ENCODE measurements around the gene SLC25A22. TPM values are rescaled to one million over a fixed set of nuclear protein-coding genes. Genes with fewer than 3 reads are reported as not detected.

Gene SLC25A22
- total and polyA plus RNA-seq, 9 of the 15 experiments (the other 6 are each of a cell fraction or from before 2014, with no cell fraction given) = 0.41 to 55.4 (median 11.4) TPM

DNA sequence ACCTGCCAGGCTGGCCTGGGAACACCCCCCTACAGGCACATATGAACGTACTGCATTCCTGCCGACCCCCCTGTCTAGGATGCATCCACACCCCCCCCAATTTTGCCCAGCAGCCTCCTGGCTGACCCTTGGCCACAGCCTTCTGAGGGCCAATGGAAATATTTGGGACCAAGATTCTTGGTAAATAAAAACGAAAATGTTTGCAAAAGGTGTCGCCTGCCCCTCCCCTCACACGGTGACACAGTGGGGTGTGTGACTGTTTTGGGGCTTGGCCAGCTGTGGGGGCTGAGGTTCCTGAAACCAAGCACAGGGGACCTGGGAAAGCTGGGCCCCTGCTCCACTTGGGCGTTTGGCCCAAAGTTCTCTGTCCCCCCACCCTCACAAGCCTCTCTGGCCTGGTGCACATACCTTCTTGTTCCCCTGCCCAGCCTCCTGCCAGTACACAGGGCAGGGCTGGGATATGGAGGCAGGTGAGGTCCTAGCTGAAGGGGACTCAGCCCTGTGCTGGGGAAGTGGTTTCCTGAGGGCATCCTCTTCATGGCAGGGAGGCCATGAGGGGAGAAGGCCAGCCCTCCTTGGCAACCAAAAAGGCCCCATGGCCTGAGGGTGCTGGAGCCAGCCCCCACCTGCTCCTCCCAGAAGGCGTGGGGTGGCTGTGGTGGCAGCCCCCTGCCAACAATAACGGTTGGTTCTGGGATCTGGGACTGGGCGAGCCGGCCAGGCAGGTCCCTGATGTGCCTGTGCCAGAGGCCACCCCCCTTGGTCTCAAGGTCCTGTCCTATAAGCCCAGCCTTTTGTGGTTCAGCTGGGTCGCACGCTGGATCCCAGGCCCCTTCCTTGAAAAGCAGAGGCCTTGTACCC is 27.5 kb upstream of the SLC25A22 start (continued):
- TF ChIP-seq, protein P1, sequence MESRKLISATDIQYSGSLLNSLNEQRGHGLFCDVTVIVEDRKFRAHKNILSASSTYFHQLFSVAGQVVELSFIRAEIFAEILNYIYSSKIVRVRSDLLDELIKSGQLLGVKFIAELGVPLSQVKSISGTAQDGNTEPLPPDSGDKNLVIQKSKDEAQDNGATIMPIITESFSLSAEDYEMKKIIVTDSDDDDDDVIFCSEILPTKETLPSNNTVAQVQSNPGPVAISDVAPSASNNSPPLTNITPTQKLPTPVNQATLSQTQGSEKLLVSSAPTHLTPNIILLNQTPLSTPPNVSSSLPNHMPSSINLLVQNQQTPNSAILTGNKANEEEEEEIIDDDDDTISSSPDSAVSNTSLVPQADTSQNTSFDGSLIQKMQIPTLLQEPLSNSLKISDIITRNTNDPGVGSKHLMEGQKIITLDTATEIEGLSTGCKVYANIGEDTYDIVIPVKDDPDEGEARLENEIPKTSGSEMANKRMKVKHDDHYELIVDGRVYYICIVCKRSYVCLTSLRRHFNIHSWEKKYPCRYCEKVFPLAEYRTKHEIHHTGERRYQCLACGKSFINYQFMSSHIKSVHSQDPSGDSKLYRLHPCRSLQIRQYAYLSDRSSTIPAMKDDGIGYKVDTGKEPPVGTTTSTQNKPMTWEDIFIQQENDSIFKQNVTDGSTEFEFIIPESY (CRISPR knock-in tag; IDR thresholded peaks at IDR 0.05) = no peak
- TF ChIP-seq SRSF3 (IDR thresholded peaks at IDR 0.05; ENCODE audit: insufficient read depth, low read length) (no peak), FOXM1 (IDR thresholded peaks at IDR 0.05; ENCODE audit: low read depth) (no peak), FOXM1 (CRISPR knock-in tag; IDR thresholded peaks at IDR 0.05; ENCODE audit: low read depth) (no peak), MTF1 (CRISPR knock-in tag; IDR thresholded peaks at IDR 0.05; ENCODE audit: borderline replicate concordance) (no peak), KHSRP (IDR thresholded peaks at IDR 0.05) (no peak), FUS (optimal IDR thresholded peaks at IDR 0.05; ENCODE audit: low read depth, low read length) (no peak), RAD51 (IDR thresholded peaks at IDR 0.05; ENCODE audit: borderline replicate concordance, low read depth) (no peak), XRCC4 (IDR thresholded peaks at IDR 0.05; ENCODE audit: extremely low read depth, insufficient read depth, insufficient read length) (no peak), MAZ (CRISPR knock-in tag; conservative IDR thresholded peaks at IDR 0.05 in 1 of 2, IDR thresholded peaks at IDR 0.05 in 1 of 2) (no peak), MYNN (IDR thresholded peaks at IDR 0.05) (peak; percentile 50), MYNN (CRISPR knock-in tag; IDR thresholded peaks at IDR 0.05) (no peak), FOXA3 (CRISPR knock-in tag; conservative IDR thresholded peaks at IDR 0.05 in 1 of 2, IDR thresholded peaks at IDR 0.05 in 1 of 2) (no peak), HDAC8 (tag; IDR thresholded peaks at IDR 0.05) (no peak)
- TF ChIP-seq, protein P2, sequence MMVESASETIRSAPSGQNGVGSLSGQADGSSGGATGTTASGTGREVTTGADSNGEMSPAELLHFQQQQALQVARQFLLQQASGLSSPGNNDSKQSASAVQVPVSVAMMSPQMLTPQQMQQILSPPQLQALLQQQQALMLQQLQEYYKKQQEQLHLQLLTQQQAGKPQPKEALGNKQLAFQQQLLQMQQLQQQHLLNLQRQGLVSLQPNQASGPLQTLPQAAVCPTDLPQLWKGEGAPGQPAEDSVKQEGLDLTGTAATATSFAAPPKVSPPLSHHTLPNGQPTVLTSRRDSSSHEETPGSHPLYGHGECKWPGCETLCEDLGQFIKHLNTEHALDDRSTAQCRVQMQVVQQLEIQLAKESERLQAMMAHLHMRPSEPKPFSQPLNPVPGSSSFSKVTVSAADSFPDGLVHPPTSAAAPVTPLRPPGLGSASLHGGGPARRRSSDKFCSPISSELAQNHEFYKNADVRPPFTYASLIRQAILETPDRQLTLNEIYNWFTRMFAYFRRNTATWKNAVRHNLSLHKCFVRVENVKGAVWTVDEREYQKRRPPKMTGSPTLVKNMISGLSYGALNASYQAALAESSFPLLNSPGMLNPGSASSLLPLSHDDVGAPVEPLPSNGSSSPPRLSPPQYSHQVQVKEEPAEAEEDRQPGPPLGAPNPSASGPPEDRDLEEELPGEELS (CRISPR knock-in tag; IDR thresholded peaks at IDR 0.05; ENCODE audit: borderline replicate concordance) = no peak
- TF ChIP-seq, protein P3, sequence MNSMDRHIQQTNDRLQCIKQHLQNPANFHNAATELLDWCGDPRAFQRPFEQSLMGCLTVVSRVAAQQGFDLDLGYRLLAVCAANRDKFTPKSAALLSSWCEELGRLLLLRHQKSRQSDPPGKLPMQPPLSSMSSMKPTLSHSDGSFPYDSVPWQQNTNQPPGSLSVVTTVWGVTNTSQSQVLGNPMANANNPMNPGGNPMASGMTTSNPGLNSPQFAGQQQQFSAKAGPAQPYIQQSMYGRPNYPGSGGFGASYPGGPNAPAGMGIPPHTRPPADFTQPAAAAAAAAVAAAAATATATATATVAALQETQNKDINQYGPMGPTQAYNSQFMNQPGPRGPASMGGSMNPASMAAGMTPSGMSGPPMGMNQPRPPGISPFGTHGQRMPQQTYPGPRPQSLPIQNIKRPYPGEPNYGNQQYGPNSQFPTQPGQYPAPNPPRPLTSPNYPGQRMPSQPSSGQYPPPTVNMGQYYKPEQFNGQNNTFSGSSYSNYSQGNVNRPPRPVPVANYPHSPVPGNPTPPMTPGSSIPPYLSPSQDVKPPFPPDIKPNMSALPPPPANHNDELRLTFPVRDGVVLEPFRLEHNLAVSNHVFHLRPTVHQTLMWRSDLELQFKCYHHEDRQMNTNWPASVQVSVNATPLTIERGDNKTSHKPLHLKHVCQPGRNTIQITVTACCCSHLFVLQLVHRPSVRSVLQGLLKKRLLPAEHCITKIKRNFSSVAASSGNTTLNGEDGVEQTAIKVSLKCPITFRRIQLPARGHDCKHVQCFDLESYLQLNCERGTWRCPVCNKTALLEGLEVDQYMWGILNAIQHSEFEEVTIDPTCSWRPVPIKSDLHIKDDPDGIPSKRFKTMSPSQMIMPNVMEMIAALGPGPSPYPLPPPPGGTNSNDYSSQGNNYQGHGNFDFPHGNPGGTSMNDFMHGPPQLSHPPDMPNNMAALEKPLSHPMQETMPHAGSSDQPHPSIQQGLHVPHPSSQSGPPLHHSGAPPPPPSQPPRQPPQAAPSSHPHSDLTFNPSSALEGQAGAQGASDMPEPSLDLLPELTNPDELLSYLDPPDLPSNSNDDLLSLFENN (IDR thresholded peaks at IDR 0.05; ENCODE audit: low read depth in 2 of 2, low read length in 2 of 2) = 0 out of 4 replicates have a peak, but pooled peaks of 1 of the 2 experiments have one; percentile 23

All from K562 (cell line).